Activated CD4-positive, alpha-beta T cell treated with anti-CD3 and anti-CD28 coated beads for 24 hours (primary cell): Measurements from ENCODE around the gene C3orf18.

ENCODE experiments used
- DNase-seq, 2 donors: peaks; one replicate each; pipeline ENCODE4 v3.0.0-alpha.2; 2020; ENCODE audit warnings: low read depth in 2 of 2

C3orf18 gene

GRCh38 chr3:50603261-50604109, 35.9 kb upstream of the C3orf18 start:
- DNase-seq: no peak

- DNase-seq: no peak
These were observed 35.1 kb upstream of the C3orf18 start for GRCh38 chr3:50602595-50603191.

GRCh38 chr3:50600841-50601591, 33.5 kb upstream of the C3orf18 start:
- peak; percentile 85 to 87 for DNase-seq

GRCh38 chr3:50600141-50600753, 32.7 kb upstream of the C3orf18 start:
- no peak for DNase-seq

GRCh38 chr3:50599716-50600118, 32.2 kb upstream of the C3orf18 start:
- DNase-seq: no peak

GRCh38 chr3:50599115-50599715, 31.7 kb upstream of the C3orf18 start:
- no peak for DNase-seq

GRCh38 chr3:50594253-50594785, 26.8 kb upstream of the C3orf18 start:
- DNase-seq: no peak

- DNase-seq: no peak
These were observed 25.0 kb upstream of the C3orf18 start for GRCh38 chr3:50592568-50592967.

GRCh38 chr3:50591196-50591741, 23.7 kb upstream of the C3orf18 start:
- DNase-seq: no peak

GRCh38 chr3:50588759-50589433, 21.3 kb upstream of the C3orf18 start:
- DNase-seq: no peak

GRCh38 chr3:50587806-50588758, 20.5 kb upstream of the C3orf18 start:
- peak; percentile 75 to 80 for DNase-seq

- no peak for DNase-seq
These were observed 19.8 kb upstream of the C3orf18 start for GRCh38 chr3:50587373-50587772.

GRCh38 chr3:50586763-50587070, 19.2 kb upstream of the C3orf18 start:
- DNase-seq: no peak

GRCh38 chr3:50585919-50586762, 18.6 kb upstream of the C3orf18 start:
- DNase-seq: peak in 1 of 2 donors; percentile 50

- DNase-seq: no peak
These were observed 16.8 kb upstream of the C3orf18 start for GRCh38 chr3:50584391-50584790.

GRCh38 chr3:50583897-50584296, 16.4 kb upstream of the C3orf18 start:
- no peak for DNase-seq

- DNase-seq: no peak
These were observed 14.5 kb upstream of the C3orf18 start for GRCh38 chr3:50582083-50582482.

- no peak for DNase-seq
These were observed 13.9 kb upstream of the C3orf18 start for GRCh38 chr3:50581459-50581842.
